H4 (cell line): ENCODE data around the gene U2AF1L4. TPM values are rescaled to one million over a fixed set of nuclear protein-coding genes. Genes with fewer than 3 reads are reported as not detected.

ENCODE experiments used
- DNase-seq: peaks from one replicate; pipeline ENCODE4 v3.0.0-alpha.2; 2015; ENCODE audit warnings: low spot score
- total RNA-seq: library from RNA; depleted of rRNA; stranded (reverse); fragments of >200 nt; shearing (Covaris generic); gene quantifications from 2 replicates; pipeline ENCODE4 v1.2.3, GENCODE V29; 2014; rRNA removed

U2AF1L4 gene
- 25.2 and 27.5 TPM in 2 replicates for total RNA-seq

GRCh38 chr19:35745328-35746086 lies at the start of gene U2AF1L4, which contains the start of gene PSENEN:
TSS of gene U2AF1L4 (minus strand) at chr19:35745418. CDS start at chr19:35745391, 27 bp downstream.
TSS of gene PSENEN (plus strand) at chr19:35745651. CDS start at chr19:35745931, 280 bp downstream.
- DNase-seq: peak; percentile 100

GRCh38 chr19:35793381-35794165 lies 48.4 kb upstream of the U2AF1L4 start:
- DNase-seq: no peak

- DNase-seq: no peak
These were observed 47.7 kb upstream of the U2AF1L4 start for GRCh38 chr19:35792888-35793287.

GRCh38 chr19:35792312-35792711 lies 47.1 kb upstream of the U2AF1L4 start:
- no peak for DNase-seq

- no peak for DNase-seq
These were observed 46.6 kb upstream of the U2AF1L4 start for GRCh38 chr19:35791814-35792279.

- peak; percentile 23 for DNase-seq
These were observed 46.0 kb upstream of the U2AF1L4 start for GRCh38 chr19:35790981-35791813.

GRCh38 chr19:35789978-35790944 lies 45.0 kb upstream of the U2AF1L4 start:
- DNase-seq: no peak

- DNase-seq: no peak
These were observed 44.2 kb upstream of the U2AF1L4 start for GRCh38 chr19:35789195-35789977.

- DNase-seq: no peak
These were observed 43.2 kb upstream of the U2AF1L4 start for GRCh38 chr19:35788205-35788960.

GRCh38 chr19:35787227-35787799 lies 42.1 kb upstream of the U2AF1L4 start:
- no peak for DNase-seq

- no peak for DNase-seq
These were observed 41.3 kb upstream of the U2AF1L4 start for GRCh38 chr19:35786299-35787160.

GRCh38 chr19:35785339-35785627 lies 40.1 kb upstream of the U2AF1L4 start:
- no peak for DNase-seq

GRCh38 chr19:35784503-35785338 lies 39.5 kb upstream of the U2AF1L4 start:
- no peak for DNase-seq

GRCh38 chr19:35783469-35784434 lies 38.5 kb upstream of the U2AF1L4 start:
- DNase-seq: no peak

GRCh38 chr19:35782589-35782988 lies 37.4 kb upstream of the U2AF1L4 start:
- DNase-seq: no peak

- DNase-seq: no peak
These were observed 36.4 kb upstream of the U2AF1L4 start for GRCh38 chr19:35781650-35782049.
